IgD-negative memory B cell (primary cell): ENCODE measurements around the gene PDZK1. TPM values are rescaled to one million over a fixed set of nuclear protein-coding genes. Genes with fewer than 3 reads are reported as not detected.
"Not testable (repeated sequence)": the region's sequence is repeated elsewhere in the genome, so short reads cannot be mapped to it uniquely, and the experiment has no call there.

Experiments
- H3K27ac Mint-ChIP-seq, 3 donors: one replicate each; pipeline ENCODE4 v1.8.0; 2020 to 2022; ENCODE audit warnings: mild to moderate bottlenecking in 3 of 3, mixed read lengths in 3 of 3, moderate library complexity in 1 of 3
- H3K27me3 Mint-ChIP-seq: one replicate; pipeline ENCODE4 v1.8.0; 2021; ENCODE audit warnings: mixed read lengths
- H3K36me3 Mint-ChIP-seq: one replicate; pipeline ENCODE4 v1.8.0; 2020; ENCODE audit warnings: mild to moderate bottlenecking, mixed read lengths
- H3K4me1 Mint-ChIP-seq, 3 donors: one replicate each; pipeline ENCODE4 v1.8.0; 2020 to 2022; ENCODE audit warnings: mixed read lengths in 3 of 3, mild to moderate bottlenecking in 1 of 3
- H3K4me3 Mint-ChIP-seq, 4 donors: one replicate each; pipeline ENCODE4 v1.8.0; 2020 to 2022; ENCODE audit warnings: mild to moderate bottlenecking in 4 of 4, mixed read lengths in 4 of 4, moderate library complexity in 3 of 4
- H3K9me3 Mint-ChIP-seq, 3 donors: one replicate each; pipeline ENCODE4 v1.8.0; 2020 to 2021; ENCODE audit warnings: mixed read lengths in 3 of 3, mild to moderate bottlenecking in 1 of 3
- polyA plus RNA-seq: library from polyadenylated mRNA; unstranded; fragments of 300-500 nt; fragmentation: Illumina TruSeq; gene quantifications from one replicate; pipeline ENCODE4 v1.2.3, GENCODE V29; 2021

The PDZK1 gene
- polyA plus RNA-seq, 1 donor from 2014 or later: 0.30 TPM

GRCh38 chr1:145719230-145720079 lies 12.3 kb upstream of the PDZK1 start, which contains the start of gene CD160:
TSS of gene CD160 (plus strand) at chr1:145719499. CDS start at chr1:145728328, 8,829 bp downstream.
- H3K4me3 Mint-ChIP-seq: peak within 1 kb of the TSS in 1 of 4 donors; percentile 84
- no peaks in the 10 kb centered on the region for H3K36me3 Mint-ChIP-seq
- H3K27me3 Mint-ChIP-seq: peaks cover 10% of the 10 kb centered on the region
- peaks cover 0 to 8% (median 7%) of the 10 kb centered on the region in 3 donors for H3K4me1 Mint-ChIP-seq
- no peaks in the 10 kb centered on the region for H3K9me3 Mint-ChIP-seq
- no peak within 1 kb of the TSS for H3K27ac Mint-ChIP-seq

- H3K36me3 Mint-ChIP-seq, H3K4me1 Mint-ChIP-seq, H3K4me3 Mint-ChIP-seq, H3K9me3 Mint-ChIP-seq, H3K27ac Mint-ChIP-seq: not testable (repeated sequence)
- H3K27me3 Mint-ChIP-seq: peaks cover 10% of the 10 kb centered on the region
Measured at GRCh38 chr1:145718465-145718864, 11.3 kb upstream of the PDZK1 start.

GRCh38 chr1:145717833-145718232 lies 10.7 kb upstream of the PDZK1 start:
- peaks cover 9% of the 10 kb centered on the region for H3K27me3 Mint-ChIP-seq
- no peaks in the 10 kb centered on the region for H3K36me3 Mint-ChIP-seq
- H3K27ac Mint-ChIP-seq: peak overlapping the region in 1 of 3 donors; percentile 60
- H3K4me1 Mint-ChIP-seq: peaks cover 0 to 8% (median 7%) of the 10 kb centered on the region in 3 donors
- H3K9me3 Mint-ChIP-seq: no peaks in the 10 kb centered on the region
- H3K4me3 Mint-ChIP-seq: no peak overlapping the region

DNA sequence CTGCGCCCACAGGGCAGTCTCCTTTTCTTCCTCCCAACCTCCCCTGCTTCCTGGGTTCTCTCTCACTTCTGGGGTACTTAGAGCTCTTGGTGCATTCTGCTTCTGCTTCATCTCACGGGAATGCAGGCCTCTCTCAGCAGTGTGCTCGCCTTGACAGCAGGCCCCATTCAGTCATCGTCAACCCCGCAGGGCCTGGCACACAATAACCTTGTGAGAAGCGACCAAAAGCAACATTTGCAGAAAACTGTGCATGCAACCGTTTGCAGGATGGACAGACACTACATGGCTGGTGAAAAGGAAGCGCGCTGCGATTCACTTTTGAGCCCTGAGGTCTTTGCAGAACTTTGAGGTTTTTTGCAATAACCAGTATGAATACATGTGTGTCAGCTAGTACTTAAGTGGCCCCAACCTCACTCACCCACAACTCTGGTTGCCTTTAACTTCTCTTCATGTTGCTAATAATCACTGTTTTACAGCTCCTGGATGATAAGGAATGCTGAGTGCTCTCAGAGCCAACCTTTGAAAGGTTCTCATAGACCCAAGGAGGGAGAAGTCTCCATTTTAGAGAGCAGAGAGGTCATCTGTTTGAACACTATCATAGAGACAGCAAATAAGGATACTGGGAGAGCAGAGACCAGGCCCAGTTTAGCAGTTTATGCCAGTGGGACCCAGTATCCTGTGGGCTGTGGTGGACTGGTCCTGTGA lies 9.6 kb upstream of the PDZK1 start:
- Mint-ChIP-seq H3K9me3 (no peaks in the 10 kb centered on the region), H3K36me3 (no peaks in the 10 kb centered on the region), H3K4me1 (peaks cover 0 to 8% (median 7%) of the 10 kb centered on the region in 3 donors), H3K27me3 (peaks cover 7% of the 10 kb centered on the region), H3K4me3 (no peak overlapping the region), H3K27ac (peak overlapping the region in 1 of 3 donors; percentile 66)

DNA sequence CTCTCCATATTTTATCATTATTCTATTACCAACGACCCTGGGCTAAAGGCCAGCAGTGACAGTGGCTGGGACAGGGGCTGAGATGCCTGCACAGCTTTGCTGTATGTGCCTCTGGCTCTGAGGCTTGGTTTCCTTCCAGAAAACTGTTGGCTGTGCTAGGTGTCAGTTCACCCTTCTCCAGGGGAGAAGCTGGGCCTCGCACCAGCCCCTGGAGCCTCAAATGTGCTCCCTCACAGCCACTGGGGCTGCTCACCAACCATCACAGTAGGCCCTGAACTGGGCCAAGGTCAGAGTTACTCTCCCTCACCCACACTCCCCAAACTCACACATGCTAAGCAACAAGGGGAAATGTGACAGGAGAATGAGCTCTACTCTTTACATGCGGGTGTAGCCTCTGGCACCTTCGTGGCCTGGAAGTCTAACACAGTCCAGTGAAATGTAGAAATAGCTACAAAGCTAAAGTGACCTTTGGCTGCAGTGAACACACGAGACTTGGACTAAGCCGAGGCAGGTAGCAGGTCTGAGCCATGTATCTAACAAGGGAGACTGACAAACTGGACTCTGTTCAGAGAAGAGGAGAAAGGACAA lies 7.5 kb upstream of the PDZK1 start:
- H3K4me1 Mint-ChIP-seq: peaks cover 0 to 2% (median 0%) of the 10 kb centered on the region in 3 donors
- H3K4me3 Mint-ChIP-seq: no peak overlapping the region
- H3K36me3 Mint-ChIP-seq: peaks cover 2% of the 10 kb centered on the region
- no peaks in the 10 kb centered on the region for H3K27me3 Mint-ChIP-seq
- peaks cover 0 to 3% (median 2%) of the 10 kb centered on the region in 3 donors for H3K9me3 Mint-ChIP-seq
- H3K27ac Mint-ChIP-seq: no peak overlapping the region

DNA sequence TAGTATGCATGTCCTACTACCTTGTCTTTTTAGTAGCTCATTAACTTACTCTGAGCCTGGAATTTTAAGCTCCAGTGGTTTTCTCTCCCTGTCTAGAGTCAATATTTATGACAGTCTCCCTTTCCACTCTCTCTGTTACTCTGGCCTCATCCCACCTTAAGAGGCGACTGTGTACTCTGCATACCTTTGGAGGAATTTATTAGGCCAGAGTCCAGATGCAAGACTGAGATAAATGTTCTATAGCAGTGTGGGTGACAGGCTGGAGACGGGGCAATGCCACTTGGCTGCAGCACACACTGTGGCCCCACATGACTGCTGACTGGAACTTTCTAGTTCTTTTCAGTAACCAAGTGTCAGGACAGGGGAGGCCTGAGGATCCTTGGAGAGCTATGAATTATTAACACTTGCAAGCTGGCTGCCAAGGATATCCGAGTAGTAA lies 4.1 kb upstream of the PDZK1 start:
- no peak overlapping the region for H3K27ac Mint-ChIP-seq
- no peaks in the 10 kb centered on the region for H3K27me3 Mint-ChIP-seq
- H3K4me3 Mint-ChIP-seq: no peak overlapping the region
- peaks cover 2% of the 10 kb centered on the region for H3K36me3 Mint-ChIP-seq
- H3K9me3 Mint-ChIP-seq: peaks cover 0 to 3% (median 2%) of the 10 kb centered on the region in 3 donors
- H3K4me1 Mint-ChIP-seq: peaks cover 0 to 8% (median 2%) of the 10 kb centered on the region in 3 donors

- Mint-ChIP-seq H3K4me3 (peak overlapping the region in 1 of 4 donors; percentile 51), H3K36me3 (peaks cover 2% of the 10 kb centered on the region), H3K27ac (no peak overlapping the region), H3K27me3 (no peaks in the 10 kb centered on the region), H3K9me3 (peaks cover 0 to 3% (median 2%) of the 10 kb centered on the region in 3 donors), H3K4me1 (peaks cover 0 to 8% (median 2%) of the 10 kb centered on the region in 3 donors)
Measured at GRCh38 chr1:145710291-145711027, 3.3 kb upstream of the PDZK1 start.

DNA sequence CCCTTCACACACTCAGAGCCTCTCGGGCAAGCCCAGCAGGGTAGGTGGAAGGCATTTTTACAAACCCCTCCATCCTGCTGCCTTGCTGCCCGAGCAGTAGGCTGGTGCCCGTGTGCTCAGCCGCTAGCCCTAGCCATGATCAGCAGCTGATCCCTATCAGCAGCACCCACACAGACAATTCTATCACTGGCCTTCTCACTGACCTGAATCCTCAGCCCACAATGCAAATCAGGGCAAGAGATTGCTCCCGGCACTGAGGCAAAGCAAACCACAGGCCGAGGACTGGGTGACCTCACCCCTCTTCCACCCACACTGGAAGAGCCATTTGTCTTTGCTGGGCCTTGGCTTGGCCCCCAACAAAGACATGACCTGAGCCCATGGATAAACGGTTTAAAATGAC lies 895 bp upstream of the PDZK1 start:
- H3K9me3 Mint-ChIP-seq: peaks cover 0 to 3% (median 2%) of the 10 kb centered on the region in 3 donors
- peaks cover 3% of the 10 kb centered on the region for H3K27me3 Mint-ChIP-seq
- peaks cover 2% of the 10 kb centered on the region for H3K36me3 Mint-ChIP-seq
- H3K27ac Mint-ChIP-seq: no peak overlapping the region
- no peak overlapping the region for H3K4me3 Mint-ChIP-seq
- peaks cover 0 to 8% (median 2%) of the 10 kb centered on the region in 3 donors for H3K4me1 Mint-ChIP-seq

DNA sequence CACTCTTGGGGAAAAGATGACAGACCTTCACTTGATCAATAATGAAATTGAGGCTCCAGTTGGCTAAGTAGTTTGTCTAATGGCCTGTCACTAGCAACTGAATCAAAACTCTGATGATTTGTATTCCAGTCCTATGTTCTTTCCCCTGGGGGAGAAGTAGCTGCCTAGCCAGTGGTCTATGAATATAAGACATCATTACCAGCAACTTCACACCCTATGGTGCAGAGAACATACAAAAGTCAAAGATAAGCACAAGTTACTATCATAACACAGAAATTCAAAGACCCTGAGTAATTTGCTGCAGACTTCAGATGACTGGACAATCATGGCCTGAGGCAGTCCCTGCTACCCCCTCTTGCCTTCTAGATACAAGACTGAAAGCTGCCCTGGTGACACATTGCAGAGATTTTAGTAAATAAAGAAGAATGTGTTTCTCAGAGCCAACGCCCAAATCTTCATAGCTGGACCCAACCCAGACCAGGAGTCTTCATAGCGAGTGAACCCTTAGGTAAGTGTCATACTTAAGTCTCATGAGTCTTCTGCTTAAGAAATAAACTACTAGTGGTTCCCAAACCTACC lies 993 bp downstream of the PDZK1 start:
- H3K27me3 Mint-ChIP-seq: peaks cover 3% of the 10 kb centered on the region
- H3K4me3 Mint-ChIP-seq: no peak overlapping the region
- peaks cover 2% of the 10 kb centered on the region for H3K36me3 Mint-ChIP-seq
- H3K4me1 Mint-ChIP-seq: peaks cover 0 to 8% (median 2%) of the 10 kb centered on the region in 3 donors
- peaks cover 0 to 3% (median 2%) of the 10 kb centered on the region in 3 donors for H3K9me3 Mint-ChIP-seq
- no peak overlapping the region for H3K27ac Mint-ChIP-seq

DNA sequence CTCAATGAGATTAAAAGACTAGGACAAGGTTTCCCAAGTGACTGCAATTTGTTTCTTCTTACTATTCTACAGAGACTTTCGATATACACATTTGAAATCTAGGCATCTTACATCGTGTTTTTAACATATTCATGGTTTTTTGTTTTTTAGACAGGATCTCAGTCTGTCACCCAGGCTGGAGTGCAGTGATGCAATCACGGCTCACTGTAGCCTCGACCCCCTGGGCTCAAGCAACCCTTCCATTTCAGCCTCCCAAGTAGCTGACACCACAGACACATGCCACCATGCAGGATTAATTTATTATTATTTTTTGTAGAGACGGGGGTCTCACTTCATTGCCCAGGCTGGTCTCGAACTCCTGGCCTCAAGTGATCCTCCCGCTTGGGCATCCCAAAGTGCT lies 1.5 kb downstream of the PDZK1 start:
- Mint-ChIP-seq H3K4me3 (no peak overlapping the region), H3K27ac (no peak overlapping the region), H3K36me3 (peaks cover 2% of the 10 kb centered on the region), H3K9me3 (peaks cover 0 to 3% (median 0%) of the 10 kb centered on the region in 3 donors), H3K4me1 (peaks cover 0 to 8% (median 2%) of the 10 kb centered on the region in 3 donors), H3K27me3 (peaks cover 3% of the 10 kb centered on the region)

- Mint-ChIP-seq H3K4me1 (peaks cover 0 to under 1% (median under 1%) of the 10 kb centered on the region in 3 donors), H3K36me3 (no peaks in the 10 kb centered on the region), H3K27me3 (peaks cover 3% of the 10 kb centered on the region), H3K9me3 (no peaks in the 10 kb centered on the region), H3K27ac (no peak overlapping the region), H3K4me3 (no peak overlapping the region)
Measured at GRCh38 chr1:145702826-145703225, 4.3 kb downstream of the PDZK1 start.

GRCh38 chr1:145702052-145702451 lies 5.1 kb downstream of the PDZK1 start:
- peaks cover 3% of the 10 kb centered on the region for H3K27me3 Mint-ChIP-seq
- no peak overlapping the region for H3K4me3 Mint-ChIP-seq
- no peak overlapping the region for H3K27ac Mint-ChIP-seq
- no peaks in the 10 kb centered on the region for H3K9me3 Mint-ChIP-seq
- H3K36me3 Mint-ChIP-seq: no peaks in the 10 kb centered on the region
- H3K4me1 Mint-ChIP-seq: no peaks in the 10 kb centered on the region

- no peaks in the 10 kb centered on the region for H3K9me3 Mint-ChIP-seq
- no peaks in the 10 kb centered on the region for H3K36me3 Mint-ChIP-seq
- no peak overlapping the region for H3K27ac Mint-ChIP-seq
- H3K4me1 Mint-ChIP-seq: no peaks in the 10 kb centered on the region
- H3K4me3 Mint-ChIP-seq: no peak overlapping the region
- H3K27me3 Mint-ChIP-seq: peaks cover 3% of the 10 kb centered on the region
Measured at GRCh38 chr1:145701306-145701862, 5.8 kb downstream of the PDZK1 start.

DNA sequence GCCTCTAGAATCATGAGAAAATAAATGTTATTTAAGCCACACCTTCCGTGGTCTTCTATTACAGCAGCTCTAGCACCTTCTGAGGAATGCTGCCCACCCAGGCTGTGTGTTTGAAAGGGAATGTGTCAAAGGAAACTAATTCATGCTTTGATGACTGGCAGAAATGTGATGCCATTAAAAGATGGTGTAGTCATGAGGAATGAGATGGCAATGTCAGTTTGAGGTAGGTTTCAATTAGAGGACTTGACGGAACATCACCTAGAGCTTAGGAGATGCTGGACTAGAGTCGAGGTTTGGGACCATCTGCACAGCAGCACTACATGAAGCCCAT lies 10.6 kb downstream of the PDZK1 start:
- Mint-ChIP-seq H3K4me1 (peaks cover 0 to 2% (median 0%) of the 10 kb centered on the region in 3 donors), H3K4me3 (no peak overlapping the region), H3K36me3 (no peaks in the 10 kb centered on the region), H3K27me3 (no peaks in the 10 kb centered on the region), H3K9me3 (no peaks in the 10 kb centered on the region), H3K27ac (no peak overlapping the region)
